Activated naive CD8-positive, alpha-beta T cell treated with anti-CD3 and anti-CD28 coated beads, Interleukin-2, amount 10 ng/mL, durations not matched to agents 7 days and 5 days (primary cell): Measurements from ENCODE around the gene PNMA5. TPM values are rescaled to one million over a fixed set of nuclear protein-coding genes. Genes with fewer than 3 reads are reported as not detected.

Source experiments
- ATAC-seq: fragments of 150-1000 bp; cut with Tn5 transposase; one replicate; pipeline ENCODE4 v1.10.0; 2021; ENCODE audit warnings: low read depth, moderate library complexity
- POLR2A ChIA-PET: fragments of 350-600 bp; sonication (Branson Sonifier 250); formaldehyde crosslinking; loops from one replicate; lab custom pipeline; 2021; ENCODE audit warnings: antibody characterized with exemption; lab: Charles Lee
- DNase-seq: peaks from one replicate; pipeline ENCODE4 v3.0.0; 2021
- H3K27ac Mint-ChIP-seq: one replicate; pipeline ENCODE4 v1.8.0; 2022; ENCODE audit warnings: mild to moderate bottlenecking, mixed read lengths
- H3K27me3 Mint-ChIP-seq: one replicate; pipeline ENCODE4 v1.8.0; 2022; ENCODE audit warnings: mild to moderate bottlenecking, moderate library complexity, mixed read lengths
- H3K36me3 Mint-ChIP-seq: one replicate; pipeline ENCODE4 v1.8.0; 2021; ENCODE audit warnings: mild to moderate bottlenecking, mixed read lengths
- H3K4me1 Mint-ChIP-seq: one replicate; pipeline ENCODE4 v1.8.0; 2021; ENCODE audit warnings: mixed read lengths
- H3K4me3 Mint-ChIP-seq: one replicate; pipeline ENCODE4 v1.8.0; 2022; ENCODE audit warnings: mild to moderate bottlenecking, moderate library complexity, mixed read lengths
- H3K9me3 Mint-ChIP-seq: one replicate; pipeline ENCODE4 v1.8.0; 2021; ENCODE audit warnings: mixed read lengths
- total RNA-seq, 2 experiments: library from RNA; stranded (reverse); gene quantifications; one replicate each; pipeline ENCODE4 v1.2.3, GENCODE V29; 2021

PNMA5 gene
- total RNA-seq, 2 experiments from 2014 or later: 0.17 TPM

- POLR2A ChIA-PET: interaction anchor here (0.7 kb wide), 1 partner anchor 689 kb away, joined by 3 read pairs; no protein-coding TSS in a partner anchor
- no peak for ATAC-seq
- no peaks in the 10 kb centered on the region for H3K9me3 Mint-ChIP-seq
- peaks cover 4% of the 10 kb centered on the region for H3K4me1 Mint-ChIP-seq
- H3K36me3 Mint-ChIP-seq: no peaks in the 10 kb centered on the region
- H3K27me3 Mint-ChIP-seq: no peaks in the 10 kb centered on the region
- no peak for DNase-seq
- H3K27ac Mint-ChIP-seq: no peak overlapping the region
- H3K4me3 Mint-ChIP-seq: no peak overlapping the region
Measured at GRCh38 chrX:152945021-152945979, 48.6 kb downstream of the PNMA5 start.

DNA sequence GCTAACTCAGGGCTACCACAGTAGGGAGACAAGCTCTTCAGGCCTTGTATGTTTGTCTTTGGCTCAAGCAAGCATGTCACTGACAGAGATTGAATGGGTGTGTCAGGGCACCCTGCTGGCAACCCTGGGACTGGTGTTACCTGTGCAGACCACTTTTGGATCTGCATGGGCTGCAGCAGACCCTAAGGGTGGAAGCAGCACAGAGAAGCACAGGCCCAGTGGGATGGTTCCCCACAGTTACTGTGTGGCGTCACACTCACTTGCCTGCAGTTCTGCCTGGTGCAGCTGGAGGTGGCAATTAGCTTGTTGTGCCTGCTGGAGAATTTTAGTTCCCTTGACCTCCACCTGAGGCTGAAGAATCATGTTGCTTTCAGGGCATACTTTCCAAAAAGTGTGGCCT is 50.1 kb downstream of the PNMA5 start:
- Mint-ChIP-seq H3K36me3 (no peaks in the 10 kb centered on the region), H3K27me3 (no peaks in the 10 kb centered on the region), H3K9me3 (no peaks in the 10 kb centered on the region), H3K27ac (no peak overlapping the region), H3K4me1 (peaks cover 4% of the 10 kb centered on the region), H3K4me3 (no peak overlapping the region)
- ATAC-seq (no peak), DNase-seq (no peak)
- POLR2A ChIA-PET: no interaction called here

- Mint-ChIP-seq H3K27me3 (no peaks in the 10 kb centered on the region), H3K9me3 (no peaks in the 10 kb centered on the region), H3K36me3 (no peaks in the 10 kb centered on the region), H3K27ac (peak overlapping the region; percentile 45), H3K4me1 (peaks cover 4% of the 10 kb centered on the region), H3K4me3 (peak overlapping the region; percentile 89)
- DNase-seq (no peak), ATAC-seq (no peak)
- POLR2A ChIA-PET: interaction anchor here (0.6 to 1.6 kb wide), 3 partner anchors 11 to 720 kb away, joined by 3 to 4 read pairs (median 3); no protein-coding TSS in a partner anchor
Measured at GRCh38 chrX:152942077-152942442, 51.9 kb downstream of the PNMA5 start.

DNA sequence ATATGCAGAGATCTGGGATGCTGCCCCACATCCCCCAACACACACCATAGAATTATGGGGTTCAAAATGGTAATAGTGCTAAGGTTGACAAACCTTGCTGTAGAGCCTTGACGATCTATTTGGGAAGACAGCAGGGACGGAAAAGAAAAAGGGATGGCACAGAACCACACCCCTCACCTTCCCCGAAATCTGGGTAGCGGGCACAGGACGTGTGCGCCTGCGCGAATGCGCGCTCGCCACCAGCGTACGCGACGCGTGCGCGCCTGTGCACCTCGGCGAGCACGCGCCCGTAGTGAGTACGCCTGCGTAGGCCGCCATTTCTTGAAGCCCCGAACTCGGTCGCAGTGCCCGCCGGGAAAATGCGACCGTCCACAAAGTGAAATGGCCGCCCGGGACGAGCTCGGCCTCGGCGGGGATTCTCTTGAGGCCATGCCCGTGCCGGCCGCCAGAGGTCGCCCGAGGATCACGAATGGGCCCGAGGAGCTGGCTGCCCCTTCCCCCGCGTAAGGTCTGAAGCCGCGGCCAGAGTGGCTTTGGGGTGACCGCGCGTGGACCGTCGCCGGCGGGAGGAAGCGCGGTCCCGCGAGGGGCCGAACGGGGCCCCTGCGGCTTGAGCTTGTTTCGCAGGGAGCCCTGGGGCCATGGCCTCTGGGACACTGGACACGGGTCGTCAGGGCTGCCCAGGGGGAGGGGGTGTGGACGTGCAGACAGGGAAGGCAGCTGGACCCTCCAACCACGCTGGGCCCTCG is 52.4 kb downstream of the PNMA5 start:
- Mint-ChIP-seq H3K4me1 (peaks cover 4% of the 10 kb centered on the region), H3K27ac (peak overlapping the region; percentile 75), H3K9me3 (no peaks in the 10 kb centered on the region), H3K36me3 (no peaks in the 10 kb centered on the region), H3K4me3 (peak overlapping the region; percentile 89), H3K27me3 (no peaks in the 10 kb centered on the region)
- DNase-seq (peak; percentile 89), ATAC-seq (peak; percentile 98)
- POLR2A ChIA-PET: interaction anchor here (0.6 to 1.6 kb wide), 3 partner anchors 11 to 720 kb away, joined by 3 to 4 read pairs (median 3); no protein-coding TSS in a partner anchor

Other genes with a start within 250 kb of the PNMA5 start
- gene MAGEA2, start 240.3 kb downstream of the PNMA5 start, total RNA-seq: not detected
- not detected for gene CSAG3, start 234.9 kb downstream of the PNMA5 start, total RNA-seq
- gene MAGEA6, start 224.4 kb downstream of the PNMA5 start, total RNA-seq: not detected
- gene CETN2, start 163.4 kb downstream of the PNMA5 start, total RNA-seq: 1 to 10 TPM; 7.3 to 8.9 TPM
- 10 to 100 TPM; 11.4 to 13.8 TPM for gene NSDHL, start 163.1 kb downstream of the PNMA5 start, total RNA-seq
- gene ZNF185, start 96.0 kb downstream of the PNMA5 start, total RNA-seq: 1 to 10 TPM; 1.6 to 1.9 TPM
- gene PNMA3, start 62.4 kb upstream of the PNMA5 start, total RNA-seq: 1 to 10 TPM; 5.7 to 6.3 TPM
- gene PNMA6A, start 78.3 kb upstream of the PNMA5 start, total RNA-seq: under 1 TPM; 0.40 to 0.97 TPM
- gene MAGEA1, start 185.2 kb upstream of the PNMA5 start, total RNA-seq: not detected